Activated CD4-positive, alpha-beta T cell treated with anti-CD3 and anti-CD28 coated beads, Interleukin-2, amount 50 U/mL, for 4 hours (primary cell): ENCODE measurements around the gene PSTPIP1.
A peak's percentile ranks its signal among the peaks of the same experiment; 100 is the strongest.

ENCODE experiments used
- DNase-seq, 2 experiments: peaks; one replicate each; pipeline ENCODE4 v3.0.0-alpha.2; 2020

The PSTPIP1 gene

DNA sequence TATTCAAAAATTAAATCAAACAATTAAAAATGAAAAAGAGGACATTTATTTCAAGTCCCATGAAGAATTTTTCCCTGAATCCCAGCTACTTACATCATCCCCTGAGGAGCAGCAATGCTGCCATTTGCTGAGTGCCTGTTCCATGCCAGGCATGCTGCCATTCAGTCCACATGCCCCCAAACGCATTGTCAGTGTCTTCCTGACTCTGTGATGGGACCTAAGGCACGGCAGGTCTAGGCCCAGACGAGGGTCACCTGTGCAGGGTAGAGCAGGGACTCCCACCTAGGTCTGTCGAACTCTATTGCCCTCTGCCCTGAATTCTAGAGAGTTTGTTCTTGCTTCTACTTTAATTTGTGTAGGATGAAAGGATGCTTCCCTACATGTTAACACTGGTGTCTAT is 7.0 kb downstream of the PSTPIP1 start:
- no peak for DNase-seq

DNA sequence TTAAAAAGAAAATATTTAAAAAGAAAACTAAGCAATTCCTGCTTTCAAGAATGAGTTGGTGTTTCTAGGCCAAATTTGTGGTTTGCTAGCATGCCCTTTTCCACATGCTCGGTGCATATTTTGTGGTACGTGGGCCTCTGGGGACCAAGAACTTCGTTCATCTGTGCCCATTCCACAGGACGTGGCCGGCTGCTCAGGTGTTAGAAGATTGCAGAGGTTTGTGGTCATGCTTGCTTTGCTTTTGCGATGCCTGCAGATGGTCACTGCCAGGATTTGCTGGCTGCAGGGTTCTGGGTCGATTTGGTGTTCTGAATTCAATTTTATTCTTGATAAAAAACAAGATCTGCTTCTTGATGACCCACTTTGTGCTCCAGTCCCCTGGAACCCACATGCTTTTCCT is 7.5 kb downstream of the PSTPIP1 start:
- no peak for DNase-seq

DNA sequence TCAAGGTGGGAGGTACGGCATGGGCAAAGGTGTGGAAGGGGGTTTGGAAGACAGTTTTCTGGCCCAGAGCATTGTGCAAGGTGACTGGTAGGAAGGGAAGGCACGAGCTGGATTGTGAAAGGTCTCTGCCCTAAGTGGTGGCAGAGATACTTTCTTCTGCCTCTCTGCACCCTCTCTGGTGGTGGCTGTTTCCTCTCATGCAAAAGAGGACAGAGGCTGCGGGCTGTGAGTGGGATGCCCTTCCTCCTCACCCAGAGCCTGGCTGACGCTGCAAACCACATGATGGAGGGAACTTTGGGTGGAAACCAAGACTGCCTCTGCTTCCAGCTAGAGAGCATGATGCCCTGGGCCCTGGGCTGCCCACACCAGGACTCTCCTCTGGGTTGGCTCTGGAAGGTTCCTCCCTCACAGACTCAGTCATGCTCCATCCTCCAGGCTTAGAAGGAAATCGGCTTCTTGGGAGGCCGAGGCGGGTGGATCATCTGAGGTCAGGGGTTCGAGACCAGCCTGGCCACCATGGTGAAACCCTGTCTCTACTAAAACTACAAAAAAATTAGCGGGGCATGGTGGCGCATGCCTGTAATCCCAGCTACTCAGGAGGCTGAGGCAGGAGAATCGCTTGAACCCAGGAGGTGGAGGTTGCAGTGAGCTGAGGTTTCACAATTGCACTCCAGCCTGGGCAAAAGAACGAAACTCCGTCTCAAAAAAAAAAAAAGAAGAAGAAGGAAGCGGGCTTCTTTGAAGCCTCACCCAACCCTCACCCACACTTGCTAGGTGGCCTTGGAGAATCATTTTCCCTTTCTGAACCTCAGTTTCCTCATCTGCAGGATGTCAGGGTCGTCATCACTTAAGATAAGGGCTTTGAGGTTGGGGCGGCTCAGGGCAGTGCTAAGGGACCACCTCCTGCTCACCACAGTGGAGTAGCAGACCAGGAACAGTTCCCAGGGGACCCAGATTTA is 8.3 kb downstream of the PSTPIP1 start:
- DNase-seq, result peak; percentile 64 to 65

DNA sequence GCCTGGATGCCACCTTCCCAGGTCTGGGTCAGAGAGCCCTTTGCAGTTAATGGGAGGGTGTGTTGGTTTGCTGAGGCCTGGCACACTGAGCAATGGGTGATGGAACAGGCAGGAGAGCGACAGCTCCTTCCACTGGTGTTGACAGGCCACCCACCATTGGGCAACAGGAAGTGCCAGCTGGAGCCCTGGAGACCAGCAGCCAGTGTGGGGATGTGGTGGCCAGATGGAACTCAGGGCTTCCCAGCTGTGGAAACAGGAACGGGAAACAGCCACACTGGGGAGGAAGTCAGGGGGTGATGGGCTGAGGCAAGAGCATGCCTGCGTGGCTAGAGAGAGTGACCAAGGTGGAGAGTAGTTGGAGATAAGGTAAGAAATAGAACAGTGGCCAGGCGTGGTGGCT is 9.3 kb downstream of the PSTPIP1 start:
- DNase-seq, result no peak

DNA sequence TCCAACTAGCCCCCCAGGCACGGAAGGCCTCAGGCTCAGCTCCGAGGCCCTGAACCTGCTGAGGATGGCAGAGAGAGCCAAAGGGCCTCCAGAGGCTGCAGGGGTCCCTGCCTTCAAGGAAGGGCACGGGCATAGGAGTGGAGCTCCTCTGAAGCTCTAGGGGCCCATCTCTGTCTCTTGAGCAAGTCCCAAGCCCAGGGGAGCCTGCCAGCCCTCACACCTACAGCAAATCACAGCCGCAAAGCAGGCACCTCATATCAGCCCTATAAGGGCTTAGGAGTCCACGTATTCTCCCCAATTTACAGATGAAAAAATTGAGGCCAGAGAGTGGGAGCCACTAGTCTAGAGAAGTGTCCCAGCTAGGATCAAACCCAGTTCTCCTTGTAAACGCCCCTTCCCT is 14.2 kb downstream of the PSTPIP1 start:
- no peak for DNase-seq

DNA sequence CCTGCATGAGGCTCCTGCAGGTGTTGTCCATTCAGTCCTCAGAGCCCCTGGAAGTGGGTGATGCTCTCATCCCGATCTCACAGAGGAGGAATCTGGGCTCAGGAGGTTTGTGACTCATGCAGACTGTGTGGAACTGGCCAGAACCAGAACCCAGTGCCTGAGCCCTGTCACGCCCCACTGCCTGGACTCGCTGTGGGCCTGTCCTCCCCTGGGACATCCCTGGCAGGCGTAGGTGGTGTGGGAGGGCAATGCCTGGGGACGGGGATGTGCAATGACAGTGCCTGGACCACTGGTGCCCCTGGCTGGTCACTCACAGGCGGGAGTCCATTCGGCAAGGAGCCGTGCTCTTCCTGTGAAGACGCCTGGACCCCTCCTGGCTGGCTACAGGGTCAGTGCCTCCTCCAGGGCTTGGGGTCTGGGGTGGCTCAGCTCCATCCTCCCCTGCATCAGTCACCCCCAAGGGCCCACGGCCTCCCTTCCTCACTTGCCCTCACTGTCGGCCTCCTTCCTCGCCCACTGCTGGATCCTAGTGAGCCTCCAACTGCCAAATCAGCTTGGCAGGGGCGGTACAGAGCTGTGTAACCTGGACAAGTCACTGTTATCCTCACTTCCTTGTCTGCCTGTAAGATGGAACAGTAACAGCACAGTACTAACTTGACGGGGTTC is 14.9 kb downstream of the PSTPIP1 start:
- no peak for DNase-seq

DNA sequence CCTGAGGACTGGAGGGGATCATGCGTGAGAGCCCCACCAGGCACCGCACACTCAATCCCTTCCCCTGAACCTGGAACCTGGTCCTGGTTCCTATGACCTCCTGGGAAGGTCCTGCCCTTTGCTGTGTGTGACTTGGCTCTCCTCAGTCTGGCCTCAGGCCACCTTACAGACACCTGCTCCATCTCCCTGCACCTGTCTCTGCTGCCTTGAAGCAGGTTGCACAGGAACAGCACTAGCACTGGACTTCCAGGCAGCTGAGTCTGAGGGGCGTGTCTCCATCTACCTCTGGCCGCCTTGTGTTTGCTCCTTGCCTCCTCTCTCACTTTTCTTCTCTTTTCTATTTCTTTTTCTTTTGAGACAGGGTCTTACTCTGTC is 15.4 kb downstream of the PSTPIP1 start:
- no peak for DNase-seq

DNA sequence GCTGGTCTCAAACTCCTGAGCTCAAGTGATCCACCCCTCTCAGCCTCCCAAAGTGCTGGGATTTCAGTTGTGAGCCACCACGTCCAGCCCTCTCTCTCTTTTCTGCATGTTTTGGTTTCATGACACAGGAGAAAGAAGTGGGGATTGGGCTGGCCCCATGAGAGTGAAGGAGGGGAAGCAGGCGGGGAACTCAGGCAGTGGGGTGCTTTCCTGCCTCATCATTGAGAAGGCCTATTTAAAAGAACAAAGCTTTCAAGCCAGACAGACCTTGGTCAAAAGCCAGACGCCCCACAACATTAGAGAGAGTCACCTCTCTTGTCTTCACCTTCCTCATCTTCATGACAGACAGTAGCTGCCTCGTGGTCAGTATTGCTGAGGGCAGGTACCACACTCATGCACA is 15.9 kb downstream of the PSTPIP1 start:
- no peak for DNase-seq

DNA sequence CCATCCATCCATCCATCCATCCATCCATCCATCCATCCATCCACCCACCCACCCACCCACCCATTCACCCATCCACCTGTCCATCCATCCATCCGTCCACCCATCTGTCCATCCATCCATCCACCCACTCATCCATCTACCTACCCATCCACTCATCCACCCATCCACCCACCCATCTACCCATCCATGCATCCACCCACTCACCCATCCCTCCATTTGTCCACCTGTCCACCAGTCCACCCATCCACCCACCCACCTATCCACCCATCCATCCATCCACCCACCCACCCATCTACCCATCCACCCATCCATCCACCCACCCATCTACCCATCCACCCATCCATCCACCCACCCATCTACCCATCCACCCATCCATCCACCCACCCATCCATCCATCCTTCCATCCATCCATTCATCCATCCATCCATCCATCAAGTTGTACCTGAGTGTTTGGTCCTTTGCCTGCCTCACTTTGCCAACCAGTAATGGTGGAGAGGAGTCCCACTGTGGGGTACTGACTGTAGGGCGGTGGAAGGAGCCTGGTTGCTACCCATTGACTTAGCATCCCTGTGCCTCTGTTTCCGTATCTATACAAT is 17.3 kb downstream of the PSTPIP1 start:
- DNase-seq, result no peak

DNA sequence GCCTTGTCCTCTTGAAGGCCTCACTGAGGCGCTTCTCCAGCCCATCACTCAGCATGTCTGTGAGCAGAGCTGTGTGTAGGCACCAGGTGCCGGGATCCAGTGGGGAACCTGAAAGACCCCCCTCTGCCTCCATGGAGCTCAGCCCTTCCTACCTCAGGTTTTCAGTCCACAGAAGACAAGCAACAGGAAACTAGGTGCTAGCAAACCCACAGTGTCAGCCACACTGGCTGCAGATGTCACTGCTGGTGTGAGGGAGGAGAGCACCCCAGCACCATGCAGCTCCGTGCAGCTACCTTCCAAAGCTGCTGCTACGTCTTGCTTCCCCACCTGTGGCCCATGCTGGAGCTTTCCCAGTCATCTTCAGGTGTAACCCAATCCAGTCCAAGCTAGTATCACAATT is 17.9 kb downstream of the PSTPIP1 start:
- no peak for DNase-seq

DNA sequence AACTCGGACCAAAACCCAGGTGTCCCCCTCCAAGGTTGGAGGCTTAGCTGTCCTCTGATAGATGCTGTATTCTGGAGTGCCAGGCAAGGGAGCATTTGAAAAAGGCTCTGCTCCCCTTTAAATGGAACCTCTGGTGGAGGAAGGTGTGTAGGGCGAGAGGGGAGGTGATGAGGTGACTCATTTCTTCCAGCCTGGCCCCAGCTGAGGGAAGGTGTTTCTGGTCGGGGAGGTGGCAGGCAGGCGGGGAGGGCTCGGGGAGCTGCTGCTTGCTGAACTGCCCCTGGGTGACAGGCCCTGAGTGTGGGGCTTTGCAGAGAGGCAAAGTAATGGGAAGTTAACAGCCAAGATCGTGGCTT is 18.8 kb downstream of the PSTPIP1 start:
- peak; percentile 86 to 89 for DNase-seq

DNA sequence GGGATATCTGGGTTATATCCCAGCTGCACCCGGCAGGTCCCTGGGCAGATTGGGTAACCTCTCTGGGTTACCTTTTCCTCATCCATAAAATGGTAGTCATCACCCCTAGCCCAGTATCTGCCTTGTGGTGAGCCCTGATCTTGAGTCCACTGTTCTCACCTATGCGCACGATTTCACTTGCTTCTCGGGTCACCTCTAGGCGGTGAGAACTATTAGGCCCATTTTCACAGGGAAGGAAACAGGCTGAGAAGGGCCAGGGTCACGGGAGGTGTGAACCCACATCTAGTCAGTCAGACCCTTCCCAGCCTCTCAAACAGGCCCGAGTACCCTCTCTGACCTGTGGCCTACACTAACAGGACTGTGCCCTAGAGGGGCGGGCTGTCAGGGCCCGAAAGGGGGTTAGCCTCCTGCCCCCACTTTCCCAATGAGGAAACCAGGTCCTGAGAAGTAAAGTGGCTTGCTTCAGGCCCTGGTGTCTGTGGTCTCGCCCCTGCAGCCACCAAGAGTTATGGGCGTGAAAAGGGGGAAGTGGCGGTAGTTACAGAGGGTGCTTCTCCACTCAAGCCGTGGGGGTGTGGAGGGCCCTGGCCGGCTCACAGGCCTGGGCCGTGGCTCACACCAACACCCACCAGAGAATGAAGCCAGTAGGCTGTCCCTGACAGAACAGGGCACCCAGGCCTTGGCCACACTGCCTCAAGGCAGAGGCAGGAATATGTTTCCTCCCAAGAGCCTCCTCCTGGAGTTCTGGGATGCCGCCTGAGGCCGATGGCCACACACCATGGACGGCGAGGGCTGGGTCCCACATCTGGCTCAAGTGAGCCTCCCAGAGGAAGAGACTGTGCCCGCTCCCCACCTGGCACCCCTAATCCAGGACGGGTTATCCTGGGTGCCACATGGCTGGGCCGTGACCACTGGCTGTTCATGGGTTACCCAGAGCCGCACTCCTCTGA is 19.5 kb downstream of the PSTPIP1 start:
- no peak for DNase-seq

DNA sequence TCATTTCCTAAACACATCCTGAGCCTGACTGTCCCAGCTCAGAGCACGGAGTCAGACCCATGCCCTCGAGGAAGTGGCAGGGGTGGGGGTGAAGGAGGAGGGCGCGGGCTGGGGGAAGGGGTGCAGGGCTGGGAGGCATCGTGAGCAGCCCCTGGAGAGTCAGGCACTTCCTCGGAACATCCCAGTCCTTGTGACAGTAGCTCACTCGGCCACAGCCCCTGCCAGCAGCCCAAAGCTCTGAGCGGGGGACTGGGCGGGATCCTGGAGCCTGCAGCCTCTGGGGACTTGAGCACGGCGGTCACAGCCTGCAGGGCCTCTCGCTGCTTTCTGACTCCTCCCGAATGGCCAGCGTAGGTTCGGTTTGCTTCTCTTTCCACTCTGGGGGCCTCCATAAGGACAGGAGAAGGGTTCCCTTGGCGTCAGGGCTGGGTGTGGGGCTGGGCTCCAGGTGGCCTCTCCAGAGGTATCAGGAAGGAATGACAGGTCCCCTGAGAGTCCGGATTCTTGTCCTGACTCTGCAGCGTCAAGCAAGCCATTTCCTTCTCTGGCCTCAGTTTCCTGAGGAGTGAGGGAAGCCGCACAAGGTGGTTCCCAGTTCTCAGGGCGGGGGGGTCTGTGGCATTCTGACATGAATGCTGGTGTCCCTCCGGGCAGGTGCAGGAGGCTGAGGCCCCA is 20.9 kb downstream of the PSTPIP1 start:
- DNase-seq, result no peak

DNA sequence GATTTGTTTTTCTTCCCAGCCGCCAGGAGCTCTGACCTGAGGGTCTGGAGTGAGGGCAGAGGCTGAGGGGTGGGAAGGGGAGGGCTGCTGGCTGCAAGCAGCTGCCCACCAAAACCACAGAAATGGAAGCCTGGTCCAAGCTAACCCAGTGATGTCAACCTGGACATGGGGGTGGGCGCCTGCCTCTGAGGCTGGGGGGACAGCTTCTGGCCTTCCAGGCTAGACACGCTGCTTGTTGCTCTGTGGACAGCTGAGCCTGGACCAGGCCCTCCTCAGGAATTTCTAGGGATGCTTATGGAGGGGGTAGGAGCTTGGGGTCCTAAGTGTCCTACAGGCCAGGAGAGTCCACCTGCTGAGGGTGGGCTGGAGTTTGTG is 21.4 kb downstream of the PSTPIP1 start:
- no peak for DNase-seq

DNA sequence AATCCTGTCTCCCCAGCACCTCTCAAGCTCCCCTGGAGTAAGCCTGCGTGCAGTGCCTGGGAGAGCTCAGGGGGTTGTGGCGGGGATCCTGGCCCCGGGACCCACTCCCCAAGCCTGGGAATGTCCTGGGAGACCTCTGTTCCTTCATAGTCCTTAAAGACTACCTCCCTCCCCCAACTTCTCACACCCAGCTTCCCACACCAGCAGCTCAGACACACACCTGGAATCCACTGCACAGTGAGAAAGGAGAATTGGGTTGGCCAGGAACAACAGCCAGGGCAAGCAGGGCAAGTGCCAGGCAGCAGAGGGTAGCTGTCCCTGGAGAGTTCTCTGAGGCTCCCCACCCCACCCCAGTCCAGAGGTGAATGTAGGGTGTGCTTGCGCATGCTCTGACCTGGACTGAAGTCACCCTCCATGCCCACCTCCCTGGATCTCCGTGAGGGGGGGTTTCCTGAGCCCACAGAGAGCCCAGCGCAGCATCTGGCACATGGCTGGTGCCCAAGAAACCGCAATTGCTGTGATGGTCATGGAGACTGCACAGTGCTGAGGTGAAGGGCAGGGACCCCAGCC is 22.2 kb downstream of the PSTPIP1 start:
- DNase-seq, result no peak

DNA sequence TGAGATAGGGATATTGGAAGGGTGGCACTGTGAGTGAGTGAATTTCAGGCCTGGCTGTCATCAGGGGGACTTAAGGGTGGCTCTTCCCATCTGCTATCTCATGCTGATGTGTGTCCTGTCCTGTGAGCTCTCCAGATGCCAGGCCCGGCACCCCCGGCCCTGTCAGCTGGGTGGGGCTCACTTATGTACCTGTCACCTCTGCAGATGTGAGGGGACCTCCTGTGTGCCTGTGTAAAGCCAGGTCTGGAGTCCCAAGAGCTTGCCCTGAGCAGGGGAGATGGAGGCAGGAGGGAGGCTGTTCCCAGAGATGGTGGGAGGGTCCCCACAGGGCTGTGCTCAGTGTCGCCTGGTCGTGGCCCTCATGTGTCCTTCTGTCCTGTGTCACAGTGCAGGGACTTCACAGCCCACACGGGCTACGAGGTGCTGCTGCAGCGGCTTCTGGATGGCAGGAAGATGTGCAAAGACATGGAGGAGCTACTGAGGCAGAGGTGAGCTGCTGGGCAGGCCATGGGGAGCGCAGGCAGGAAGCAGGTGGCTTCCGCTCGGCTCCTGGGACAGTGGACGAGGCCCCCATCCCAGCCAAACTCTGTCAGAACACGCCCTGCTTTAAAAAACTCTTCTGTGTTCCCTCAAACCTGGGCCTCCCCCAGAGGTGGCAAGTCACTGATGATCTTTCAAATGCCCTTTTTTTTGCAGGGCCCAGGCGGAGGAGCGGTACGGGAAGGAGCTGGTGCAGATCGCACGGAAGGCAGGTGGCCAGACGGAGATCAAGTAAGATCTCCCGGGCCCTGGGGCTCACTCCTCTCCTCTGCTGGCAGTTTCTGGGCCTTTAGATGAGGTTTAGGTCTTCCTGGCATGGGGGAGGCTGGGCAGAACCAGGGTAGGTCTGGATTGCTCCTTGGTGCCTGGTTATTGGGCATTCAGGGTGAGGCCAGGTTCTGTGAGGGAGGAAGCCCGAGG is 23.1 kb downstream of the PSTPIP1 start:
- no peak for DNase-seq

DNA sequence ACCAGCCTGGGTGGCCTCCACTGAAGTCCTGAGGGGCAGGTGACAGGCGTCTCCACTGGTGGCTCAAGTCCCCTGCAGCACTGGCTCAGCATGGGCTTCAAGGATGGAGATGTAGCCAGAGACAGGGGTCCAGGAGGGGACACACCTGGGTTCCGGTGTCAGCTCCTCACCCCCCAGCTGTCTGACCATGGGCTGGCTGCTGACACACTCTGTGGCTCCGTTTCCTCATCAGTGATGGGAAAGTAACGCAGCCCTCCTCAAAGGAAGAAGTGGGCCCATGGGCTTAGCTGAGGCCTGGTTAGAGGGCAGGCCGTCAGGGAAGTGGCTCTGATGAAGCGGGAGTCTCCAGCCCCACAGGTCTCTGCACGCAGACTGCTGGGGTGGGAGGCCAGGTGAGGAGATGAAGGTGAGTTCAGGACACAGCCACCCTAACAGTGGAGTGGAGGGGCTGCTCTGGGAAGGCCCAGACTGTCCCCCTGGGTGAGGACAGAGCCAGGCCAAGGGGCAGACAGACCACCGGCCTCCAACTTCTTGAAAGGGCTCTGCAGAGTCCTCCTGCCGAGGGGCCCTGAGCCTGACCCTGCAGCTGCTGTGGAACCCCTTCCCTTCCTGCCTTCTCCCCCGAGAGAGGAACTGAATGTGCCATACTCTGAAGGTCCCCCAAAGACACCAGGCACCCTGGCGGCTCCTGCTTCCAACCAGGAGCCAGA is 24.0 kb downstream of the PSTPIP1 start:
- DNase-seq, result no peak

DNA sequence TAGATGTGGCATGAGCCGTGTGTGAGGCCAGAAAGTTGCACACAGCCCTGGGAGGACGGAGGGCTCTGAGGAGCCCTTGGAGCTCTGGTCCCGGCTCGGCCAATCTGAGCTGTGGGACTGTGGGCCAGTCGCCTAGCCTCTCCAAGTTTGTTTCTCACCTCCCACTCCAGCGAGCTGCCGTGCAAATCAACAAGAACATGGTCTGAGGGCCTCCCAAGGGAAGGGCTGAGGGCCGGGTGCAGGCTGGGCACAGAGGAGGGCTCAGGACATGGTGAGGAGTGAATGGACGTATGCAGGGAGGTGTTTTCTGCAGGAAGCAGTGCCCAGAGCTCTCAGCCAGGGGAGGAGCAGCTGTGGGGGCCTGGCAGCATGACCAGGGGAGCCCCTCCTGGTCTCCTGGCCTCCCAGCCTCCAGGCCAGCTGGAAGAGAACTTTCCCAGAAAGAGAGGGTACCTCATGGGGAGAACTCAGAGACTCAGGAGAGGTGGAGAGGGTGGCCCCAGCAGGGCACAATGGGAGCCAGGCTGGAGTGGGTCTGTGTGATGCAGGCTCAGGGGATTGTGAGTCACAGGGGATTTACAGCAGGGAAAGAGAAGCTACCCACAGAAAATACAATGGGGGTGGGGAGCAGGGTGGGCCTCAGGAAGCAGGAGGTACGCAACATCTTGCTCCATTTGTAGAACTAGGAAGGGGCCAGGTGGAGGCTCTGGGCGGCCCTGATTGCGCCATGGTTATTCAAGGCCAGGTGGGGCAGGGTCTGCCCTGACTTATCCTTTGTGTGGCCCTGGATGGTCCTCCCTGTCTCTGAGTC is 24.8 kb downstream of the PSTPIP1 start:
- DNase-seq, result no peak
